CD4-positive, alpha-beta T cell treated with Interleukin-21 for 1 hour (primary cell): ENCODE results near the gene ATAD1.
"Not testable (repeated sequence)": the region's sequence is repeated elsewhere in the genome, so short reads cannot be mapped to it uniquely, and the experiment has no call there.

Source experiments
- DNase-seq: peaks from one replicate; pipeline ENCODE4 v3.0.0-alpha.2; 2020

ATAD1 gene, protein sequence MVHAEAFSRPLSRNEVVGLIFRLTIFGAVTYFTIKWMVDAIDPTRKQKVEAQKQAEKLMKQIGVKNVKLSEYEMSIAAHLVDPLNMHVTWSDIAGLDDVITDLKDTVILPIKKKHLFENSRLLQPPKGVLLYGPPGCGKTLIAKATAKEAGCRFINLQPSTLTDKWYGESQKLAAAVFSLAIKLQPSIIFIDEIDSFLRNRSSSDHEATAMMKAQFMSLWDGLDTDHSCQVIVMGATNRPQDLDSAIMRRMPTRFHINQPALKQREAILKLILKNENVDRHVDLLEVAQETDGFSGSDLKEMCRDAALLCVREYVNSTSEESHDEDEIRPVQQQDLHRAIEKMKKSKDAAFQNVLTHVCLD

DNA sequence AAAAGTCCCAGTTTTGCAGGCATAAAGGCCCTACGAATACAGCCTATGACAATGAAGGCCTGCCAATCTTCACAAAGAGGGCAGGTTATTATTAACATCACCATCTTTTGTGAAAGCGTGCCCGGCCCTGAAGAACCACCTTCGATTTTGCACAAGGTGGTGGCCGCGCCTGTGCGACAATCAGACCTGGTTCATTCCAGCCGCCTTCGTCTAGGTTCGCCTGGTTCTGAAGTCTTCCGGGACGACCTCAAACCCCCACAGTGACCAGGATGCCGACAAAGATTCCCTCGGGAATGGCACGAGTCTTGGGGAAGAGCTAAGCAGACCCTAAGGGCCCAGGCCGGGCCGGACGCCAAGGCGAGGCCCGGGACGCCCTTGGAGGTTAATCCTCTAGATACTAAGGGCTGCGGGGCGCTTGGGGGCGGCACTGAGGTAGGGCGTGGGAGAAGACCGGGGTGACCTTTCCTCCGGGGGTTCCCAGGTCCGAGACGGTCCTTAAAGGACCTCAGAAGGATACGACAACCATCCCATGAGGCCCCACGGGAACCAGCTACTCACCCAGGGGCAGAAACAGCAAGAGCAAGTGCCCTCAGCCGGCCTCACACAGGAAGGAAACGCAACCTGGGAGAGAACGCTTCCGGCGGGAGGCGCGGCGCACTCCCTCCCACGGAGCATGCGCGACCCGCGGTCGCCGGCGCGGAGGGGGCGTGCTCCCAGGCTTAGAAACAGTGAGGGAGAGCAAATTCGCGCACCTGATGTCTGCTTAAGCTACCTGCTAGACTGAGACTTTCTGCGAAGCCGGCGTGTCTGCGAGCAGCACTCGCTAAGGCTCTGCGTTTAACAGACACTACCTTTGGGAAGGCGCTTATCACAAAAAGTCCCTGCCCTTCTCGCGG lies at the start of gene ATAD1:
TSS of gene ATAD1 (minus strand) at position 618 of the 896 bp plus-strand sequence. CDS start 3,627 bp downstream, outside the sequence.
- peak; percentile 92 for DNase-seq

DNA sequence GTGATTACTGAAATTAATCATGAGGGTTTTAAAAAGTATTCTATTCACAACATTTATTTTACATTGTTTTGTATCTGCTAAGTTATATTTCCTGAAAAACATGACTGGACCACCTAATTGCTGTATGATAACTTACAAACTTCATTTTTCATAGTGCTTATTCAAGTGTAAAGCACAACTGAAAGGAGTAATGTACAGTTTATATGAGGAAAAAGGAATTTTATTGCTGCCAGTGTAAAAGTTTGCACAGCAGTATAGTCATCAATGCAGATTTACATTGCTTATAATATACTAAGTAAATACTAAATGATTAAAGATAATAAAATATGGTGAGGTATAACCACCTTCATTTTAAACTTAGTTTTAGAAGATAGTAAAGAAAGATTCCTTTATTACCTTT lies 49.4 kb upstream of the ATAD1 start:
- no peak for DNase-seq

DNA sequence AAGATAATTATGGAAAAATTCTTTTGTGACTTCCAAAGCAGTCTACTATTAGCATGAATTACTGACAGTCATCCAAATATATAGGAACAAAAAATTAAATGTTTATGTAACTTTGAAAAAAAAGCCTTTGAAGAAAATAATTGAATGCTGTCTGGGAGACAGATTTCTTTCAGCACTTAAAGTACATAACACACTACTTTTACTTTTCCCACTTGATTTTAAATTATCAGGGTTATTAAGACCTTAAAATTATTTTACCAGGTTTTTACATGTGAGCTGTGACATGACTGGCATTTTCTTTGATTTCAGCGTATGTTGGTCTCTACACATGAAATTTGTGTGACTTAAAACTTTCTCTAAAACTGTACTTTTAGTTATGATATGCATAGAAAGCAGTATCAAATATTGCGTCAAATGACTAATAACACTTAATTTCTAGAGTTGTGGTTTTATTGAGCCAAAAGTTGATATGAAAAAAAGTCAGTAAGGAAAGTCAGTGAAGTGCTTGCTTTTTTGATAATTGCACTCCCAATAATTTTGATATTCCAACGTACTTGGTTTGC lies 48.5 kb upstream of the ATAD1 start:
- no peak for DNase-seq

DNA sequence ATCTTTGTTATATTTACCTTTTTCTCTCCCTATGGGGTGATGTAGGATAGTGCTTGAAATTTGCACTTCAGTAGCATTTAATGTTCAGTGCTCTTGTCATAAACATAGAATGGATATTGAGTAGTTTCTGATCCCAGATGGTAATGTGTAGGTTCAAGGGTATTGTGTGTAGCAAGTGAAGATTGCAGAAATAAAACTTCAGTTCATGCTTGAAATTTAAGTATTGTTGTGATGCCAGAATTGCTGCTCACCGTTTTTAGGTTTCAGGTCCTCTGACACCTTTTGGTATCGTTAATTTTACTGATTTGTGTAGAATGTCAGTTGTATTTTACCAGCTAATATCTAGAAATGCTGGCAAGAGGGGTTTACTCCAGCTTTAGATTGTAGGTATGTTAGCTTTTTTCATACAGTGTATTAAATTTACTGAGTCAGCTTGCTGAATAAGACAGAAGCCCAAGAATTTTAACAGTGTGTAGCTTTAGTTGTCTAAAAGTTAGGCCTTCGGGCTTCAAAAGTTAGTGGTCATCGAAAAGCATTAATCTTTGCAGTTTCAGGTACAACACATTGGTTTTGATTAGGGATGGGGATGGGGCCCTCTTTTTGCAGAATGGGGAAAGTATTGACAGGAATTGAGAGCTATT lies 47.3 kb upstream of the ATAD1 start:
- no peak for DNase-seq

DNA sequence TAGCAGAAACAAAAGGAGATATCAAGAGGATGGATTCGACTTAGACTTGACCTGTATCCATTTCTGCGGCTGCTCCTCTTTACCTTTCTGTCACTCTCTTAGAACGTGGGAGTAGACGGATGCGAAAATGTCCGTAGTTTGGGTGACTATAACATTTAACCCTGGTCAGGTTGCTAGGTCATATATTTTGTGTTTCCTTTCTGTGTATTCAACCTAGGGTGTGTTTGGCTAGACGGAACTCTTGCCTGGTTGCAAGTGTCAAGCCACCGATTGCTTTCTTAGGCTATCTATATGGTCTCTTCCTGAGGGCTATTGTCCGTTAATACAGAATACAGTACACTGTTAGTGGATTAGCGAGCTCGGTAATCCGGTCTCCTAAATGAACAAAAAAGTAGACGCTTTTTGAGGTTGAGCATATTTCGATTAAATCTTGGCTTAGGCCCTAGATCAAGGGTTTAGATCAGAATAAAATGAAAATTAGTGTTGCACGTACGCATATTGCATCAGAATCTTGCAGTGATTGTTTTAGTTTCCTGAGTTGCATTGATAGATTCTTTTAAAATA lies 46.6 kb upstream of the ATAD1 start:
- DNase-seq, result no peak

DNA sequence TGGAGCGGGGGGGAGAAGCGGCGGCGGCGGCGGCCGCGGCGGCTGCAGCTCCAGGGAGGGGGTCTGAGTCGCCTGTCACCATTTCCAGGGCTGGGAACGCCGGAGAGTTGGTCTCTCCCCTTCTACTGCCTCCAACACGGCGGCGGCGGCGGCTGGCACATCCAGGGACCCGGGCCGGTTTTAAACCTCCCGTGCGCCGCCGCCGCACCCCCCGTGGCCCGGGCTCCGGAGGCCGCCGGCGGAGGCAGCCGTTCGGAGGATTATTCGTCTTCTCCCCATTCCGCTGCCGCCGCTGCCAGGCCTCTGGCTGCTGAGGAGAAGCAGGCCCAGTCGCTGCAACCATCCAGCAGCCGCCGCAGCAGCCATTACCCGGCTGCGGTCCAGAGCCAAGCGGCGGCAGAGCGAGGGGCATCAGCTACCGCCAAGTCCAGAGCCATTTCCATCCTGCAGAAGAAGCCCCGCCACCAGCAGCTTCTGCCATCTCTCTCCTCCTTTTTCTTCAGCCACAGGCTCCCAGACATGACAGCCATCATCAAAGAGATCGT lies 46.0 kb upstream of the ATAD1 start:
- peak; percentile 38 for DNase-seq

DNA sequence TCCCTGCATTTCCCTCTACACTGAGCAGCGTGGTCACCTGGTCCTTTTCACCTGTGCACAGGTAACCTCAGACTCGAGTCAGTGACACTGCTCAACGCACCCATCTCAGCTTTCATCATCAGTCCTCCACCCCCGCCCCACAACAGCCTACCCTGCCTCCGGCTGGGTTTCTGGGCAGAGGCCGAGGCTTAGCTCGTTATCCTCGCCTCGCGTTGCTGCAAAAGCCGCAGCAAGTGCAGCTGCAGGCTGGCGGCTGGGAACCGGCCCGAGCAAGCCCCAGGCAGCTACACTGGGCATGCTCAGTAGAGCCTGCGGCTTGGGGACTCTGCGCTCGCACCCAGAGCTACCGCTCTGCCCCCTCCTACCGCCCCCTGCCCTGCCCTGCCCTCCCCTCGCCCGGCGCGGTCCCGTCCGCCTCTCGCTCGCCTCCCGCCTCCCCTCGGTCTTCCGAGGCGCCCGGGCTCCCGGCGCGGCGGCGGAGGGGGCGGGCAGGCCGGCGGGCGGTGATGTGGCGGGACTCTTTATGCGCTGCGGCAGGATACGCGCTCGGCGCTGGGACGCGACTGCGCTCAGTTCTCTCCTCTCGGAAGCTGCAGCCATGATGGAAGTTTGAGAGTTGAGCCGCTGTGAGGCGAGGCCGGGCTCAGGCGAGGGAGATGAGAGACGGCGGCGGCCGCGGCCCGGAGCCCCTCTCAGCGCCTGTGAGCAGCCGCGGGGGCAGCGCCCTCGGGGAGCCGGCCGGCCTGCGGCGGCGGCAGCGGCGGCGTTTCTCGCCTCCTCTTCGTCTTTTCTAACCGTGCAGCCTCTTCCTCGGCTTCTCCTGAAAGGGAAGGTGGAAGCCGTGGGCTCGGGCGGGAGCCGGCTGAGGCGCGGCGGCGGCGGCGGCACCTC lies 45.3 kb upstream of the ATAD1 start, which contains the start of the genes KLLN and PTEN:
TSS of gene KLLN (minus strand) at position 481 of the 891 bp plus-strand sequence. CDS start 1,046 bp downstream, outside the sequence.
TSS of gene PTEN (plus strand) at position 573 of the 891 bp plus-strand sequence. CDS start 845 bp downstream, outside the sequence.
- DNase-seq, result peak; percentile 87

DNA sequence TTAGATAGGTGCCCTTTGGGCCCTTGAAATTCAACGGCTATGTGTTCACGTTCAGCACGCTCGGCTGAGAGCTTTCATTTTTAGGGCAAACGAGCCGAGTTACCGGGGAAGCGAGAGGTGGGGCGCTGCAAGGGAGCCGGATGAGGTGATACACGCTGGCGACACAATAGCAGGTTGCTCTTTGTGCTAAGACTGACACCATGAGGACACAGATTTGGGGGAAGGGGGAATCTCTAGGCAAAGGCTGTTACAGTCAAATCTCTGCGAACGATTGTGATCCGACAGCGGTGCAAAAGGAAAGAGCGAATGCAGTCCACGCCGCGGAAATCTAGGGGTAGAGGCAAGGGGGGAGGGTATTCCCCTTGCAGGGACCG lies 44.6 kb upstream of the ATAD1 start:
- no peak for DNase-seq

DNA sequence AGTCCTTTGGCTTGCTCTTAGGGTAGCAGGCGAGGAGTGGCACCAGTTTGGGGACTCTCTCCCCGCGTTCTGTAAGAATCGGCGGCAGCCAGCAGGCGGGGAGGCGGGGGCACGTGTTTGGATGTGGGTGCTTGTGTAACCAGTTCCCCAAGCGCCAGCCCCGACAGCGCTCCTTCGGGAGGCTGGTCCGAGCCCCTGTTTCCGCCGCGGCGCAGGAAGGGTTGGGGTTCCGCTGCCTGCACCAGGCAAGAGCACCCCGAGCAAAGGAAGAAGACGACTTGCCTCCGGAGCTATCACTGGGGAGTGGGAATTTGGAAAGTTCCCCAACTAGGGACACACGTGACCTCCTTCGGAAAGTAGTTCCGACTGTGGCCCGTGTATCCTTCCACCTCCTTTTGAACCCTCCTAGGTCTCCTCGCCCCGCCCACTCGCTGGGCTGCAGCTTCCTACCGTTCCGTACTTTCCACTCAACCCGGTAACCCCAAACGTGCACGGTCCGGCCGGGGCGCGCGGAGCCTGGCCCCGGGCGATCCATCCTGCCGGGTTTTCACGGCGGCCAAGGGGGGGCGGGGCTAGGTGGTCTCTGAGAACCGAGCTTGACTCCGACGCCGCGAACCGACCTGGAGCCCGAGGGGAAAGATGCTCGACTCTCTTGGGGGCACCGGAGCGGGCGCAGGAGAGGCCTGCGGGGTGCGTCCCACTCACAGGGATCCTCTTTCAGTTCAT lies 44.1 kb upstream of the ATAD1 start:
- DNase-seq, result peak; percentile 96

DNA sequence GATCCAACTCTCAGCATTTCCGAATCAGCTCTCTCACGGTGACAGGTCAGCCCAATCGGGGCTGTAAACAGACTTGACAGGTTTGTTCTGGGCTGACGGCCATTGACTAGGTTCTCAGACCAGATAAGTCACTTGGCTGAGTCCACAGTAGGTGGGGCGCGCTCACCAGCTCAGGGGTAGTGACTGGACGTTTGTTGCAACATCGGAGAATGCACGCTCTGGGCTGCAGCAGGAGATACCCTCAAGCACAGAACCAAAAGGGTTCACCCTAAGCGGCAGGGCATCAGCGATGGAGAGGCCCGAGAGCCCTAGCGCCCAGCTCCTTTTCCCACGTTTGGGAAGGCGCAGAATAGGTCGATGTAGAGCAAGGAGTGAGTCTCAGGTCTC lies 43.5 kb upstream of the ATAD1 start:
- no peak for DNase-seq

DNA sequence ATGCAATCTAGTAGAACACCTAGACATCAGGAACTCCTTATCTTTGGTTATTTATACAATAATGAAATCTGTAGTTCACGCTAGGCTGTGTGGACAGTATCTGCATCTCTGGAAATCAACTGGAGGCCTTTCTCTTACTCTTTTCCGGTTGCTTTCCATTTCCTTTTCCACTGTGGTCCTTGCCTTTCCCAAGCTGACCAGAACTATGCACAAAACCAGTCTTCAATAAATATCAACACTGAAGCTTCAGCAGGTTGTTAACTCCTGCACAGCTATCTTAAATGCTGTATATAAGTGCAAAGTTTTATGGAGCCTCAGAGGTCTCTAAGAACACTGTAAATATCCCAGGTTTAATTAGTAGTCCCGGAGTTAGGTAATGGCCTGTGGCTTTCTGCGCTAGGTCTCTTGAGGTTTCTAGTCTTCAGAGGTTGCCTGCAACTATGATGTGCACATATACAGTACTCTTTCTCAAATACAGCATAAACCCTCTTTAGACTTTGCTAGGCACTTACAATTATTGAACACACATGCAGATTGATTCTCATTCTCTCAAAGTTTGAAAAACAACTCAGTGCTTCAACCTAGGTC lies 42.9 kb upstream of the ATAD1 start:
- no peak for DNase-seq

DNA sequence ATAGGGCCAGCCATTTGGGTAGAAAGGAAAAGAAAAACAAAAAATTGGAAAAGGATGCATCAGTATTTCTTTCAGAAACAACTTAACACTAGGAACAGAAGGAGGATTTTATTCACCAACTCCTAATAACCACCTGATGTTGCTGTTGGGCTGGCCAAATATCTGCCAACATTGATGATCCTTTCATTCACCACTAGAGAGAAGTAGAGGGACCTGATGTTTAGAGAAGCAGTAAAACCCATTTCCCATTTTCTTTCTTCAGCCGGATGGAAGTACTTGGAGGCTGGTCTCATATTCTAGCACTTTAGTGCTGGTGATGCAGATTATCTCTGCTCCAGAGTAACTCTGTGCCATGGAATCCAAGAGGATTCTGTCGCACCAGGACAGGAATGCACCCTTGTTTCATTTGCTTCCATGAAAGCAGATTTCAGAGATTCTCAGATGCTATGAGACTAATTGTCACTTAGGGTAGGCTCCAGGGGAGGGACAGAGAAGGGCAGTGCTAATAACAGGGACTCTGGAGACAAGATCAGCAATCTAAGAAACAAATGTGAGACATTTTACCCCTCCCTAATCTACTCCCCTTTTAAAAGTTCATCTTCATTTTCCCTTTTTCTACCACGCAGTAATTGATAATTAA lies 42.2 kb upstream of the ATAD1 start:
- peak; percentile 76 for DNase-seq

DNA sequence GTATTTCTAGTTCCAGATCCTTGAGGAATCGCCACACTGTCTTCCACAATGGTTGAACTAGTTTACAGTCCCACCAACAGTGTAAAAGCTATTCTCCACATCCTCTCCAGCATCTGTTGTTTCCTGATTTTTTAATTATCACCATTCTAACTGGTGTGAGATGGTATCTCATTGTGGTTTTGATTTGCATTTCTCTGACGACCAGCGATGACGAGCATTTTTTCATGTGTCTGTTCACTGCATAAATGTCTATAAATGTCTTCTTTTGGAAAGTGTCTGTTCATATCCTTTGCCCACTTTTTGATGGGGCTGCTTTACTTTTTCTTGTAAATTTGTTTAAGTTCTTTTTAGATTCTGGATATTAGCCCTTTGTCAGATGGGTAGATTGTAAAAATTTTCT lies 37.6 kb upstream of the ATAD1 start:
- DNase-seq, result not testable (repeated sequence)

DNA sequence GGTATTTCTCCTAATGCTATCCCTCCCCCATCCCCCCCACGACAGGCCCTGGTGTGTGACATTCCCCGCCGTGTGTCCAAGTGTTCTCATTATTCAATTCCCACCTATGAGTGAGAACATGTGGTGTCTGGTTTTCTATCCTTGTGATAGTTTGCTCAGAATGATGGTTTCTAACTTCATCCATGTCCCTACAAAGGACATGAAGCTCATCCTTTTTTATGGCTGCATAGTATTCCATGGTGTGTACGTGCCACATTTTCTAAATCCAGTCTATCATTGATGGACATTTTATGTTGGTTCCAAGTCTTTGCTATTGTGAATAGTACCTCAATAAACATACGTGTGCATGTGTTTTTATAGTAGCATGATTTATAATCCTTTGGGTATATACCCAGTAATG lies 37.2 kb upstream of the ATAD1 start:
- not testable (repeated sequence) for DNase-seq

DNA sequence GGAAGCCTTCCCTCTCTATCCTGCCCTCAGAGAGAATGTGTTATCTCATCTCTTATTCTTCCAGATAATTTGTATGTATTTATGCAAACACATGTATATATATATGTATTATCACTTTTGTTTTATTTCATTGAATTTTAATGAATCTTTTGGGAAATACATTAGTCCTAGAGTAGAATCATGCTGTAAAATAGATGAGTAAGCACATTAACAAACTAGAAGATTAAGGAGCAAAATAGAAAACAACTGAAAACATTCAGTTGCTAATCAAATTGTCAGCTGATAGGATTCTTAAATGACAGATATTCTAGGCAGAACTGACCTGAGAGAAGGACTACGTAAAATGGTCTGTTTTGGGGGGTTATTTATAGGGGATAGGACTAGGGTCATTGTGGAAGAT lies 34.1 kb upstream of the ATAD1 start:
- DNase-seq, result no peak

DNA sequence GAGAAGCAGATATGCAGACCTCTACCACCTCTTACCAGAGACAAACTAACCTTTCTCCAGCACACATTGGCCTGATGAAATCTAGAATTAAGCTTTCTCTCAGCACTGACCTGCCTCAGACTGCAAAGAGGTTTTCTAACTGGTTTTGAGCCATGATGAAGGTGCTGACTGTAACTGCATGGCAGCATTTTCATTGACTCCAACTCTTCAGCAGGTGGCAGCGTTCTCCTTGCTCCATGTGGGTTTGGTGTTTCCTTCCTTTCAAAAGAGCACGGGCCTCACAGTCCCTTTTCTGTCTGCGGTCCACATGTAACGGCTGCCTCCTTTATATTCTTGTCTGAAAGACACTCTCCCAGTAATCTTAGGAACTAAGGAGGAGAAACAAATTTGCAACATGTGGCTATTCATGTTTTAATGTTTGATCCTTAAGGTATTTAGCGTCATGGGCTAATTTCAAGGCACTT lies 32.7 kb upstream of the ATAD1 start:
- peak; percentile 47 for DNase-seq

DNA sequence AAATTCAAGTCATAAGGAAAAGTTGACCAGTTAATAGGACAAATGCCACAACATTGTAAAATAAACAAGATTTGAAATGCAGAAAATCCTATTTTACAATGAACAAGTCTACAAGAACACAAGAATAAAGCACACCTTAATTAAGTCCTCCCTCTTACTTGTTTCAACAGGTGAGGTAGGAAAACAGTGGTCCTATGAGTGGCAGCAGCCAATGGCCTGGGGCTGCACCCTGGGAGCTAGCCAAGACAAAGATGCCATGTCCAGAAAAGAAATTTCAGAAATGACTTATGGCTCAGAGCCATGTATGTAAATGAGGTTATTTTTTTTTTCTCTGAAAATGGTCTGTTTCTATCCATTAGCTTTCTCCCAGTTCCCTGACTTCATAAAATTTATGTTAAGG lies 31.0 kb upstream of the ATAD1 start:
- no peak for DNase-seq

DNA sequence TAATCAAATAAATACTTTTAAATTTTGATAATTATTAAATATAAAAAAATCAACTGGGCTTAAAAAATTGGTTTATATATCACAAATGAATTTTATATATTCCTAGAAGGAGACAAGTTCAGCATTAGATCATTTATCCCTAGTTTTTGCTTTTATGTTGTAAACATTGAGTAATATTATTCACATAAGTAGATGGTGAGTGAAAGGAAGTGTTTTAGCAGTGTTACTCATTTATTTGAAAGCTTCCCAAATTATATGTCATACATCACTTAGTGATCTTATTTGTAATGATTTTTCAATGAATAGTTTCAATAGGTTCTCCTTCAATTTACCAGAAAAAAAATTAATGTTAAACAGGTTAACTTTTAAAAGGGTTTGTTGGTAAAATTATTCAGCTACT lies 29.5 kb upstream of the ATAD1 start:
- no peak for DNase-seq

DNA sequence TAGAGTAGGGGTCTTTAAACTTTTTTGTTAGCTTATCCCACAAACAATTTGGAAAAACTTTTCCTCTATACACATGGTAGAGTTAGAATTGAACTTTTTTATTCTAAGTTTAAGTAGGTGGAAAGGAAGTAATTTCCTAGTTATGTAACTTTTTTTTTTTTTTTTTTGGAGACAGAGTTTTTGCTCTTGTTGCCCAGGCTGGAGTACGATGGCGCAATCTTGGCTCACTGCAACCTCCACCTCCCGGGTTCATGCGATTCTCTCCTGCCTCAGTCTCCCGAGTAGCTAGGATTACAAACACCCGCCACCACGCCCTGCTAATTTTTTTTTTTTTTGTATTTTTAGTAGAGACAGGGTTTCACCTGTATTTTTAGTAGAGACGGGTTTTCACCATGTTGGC lies 28.7 kb upstream of the ATAD1 start:
- not testable (repeated sequence) for DNase-seq
